ENCODE measurements around the gene CTNNA3. TPM values are rescaled to one million over a fixed set of nuclear protein-coding genes. Genes with fewer than 3 reads are reported as not detected.

Gene CTNNA3
- total and polyA plus RNA-seq, 2 donors (not counting 1 experiment from before 2014, with no cell fraction given), result not detected

DNA sequence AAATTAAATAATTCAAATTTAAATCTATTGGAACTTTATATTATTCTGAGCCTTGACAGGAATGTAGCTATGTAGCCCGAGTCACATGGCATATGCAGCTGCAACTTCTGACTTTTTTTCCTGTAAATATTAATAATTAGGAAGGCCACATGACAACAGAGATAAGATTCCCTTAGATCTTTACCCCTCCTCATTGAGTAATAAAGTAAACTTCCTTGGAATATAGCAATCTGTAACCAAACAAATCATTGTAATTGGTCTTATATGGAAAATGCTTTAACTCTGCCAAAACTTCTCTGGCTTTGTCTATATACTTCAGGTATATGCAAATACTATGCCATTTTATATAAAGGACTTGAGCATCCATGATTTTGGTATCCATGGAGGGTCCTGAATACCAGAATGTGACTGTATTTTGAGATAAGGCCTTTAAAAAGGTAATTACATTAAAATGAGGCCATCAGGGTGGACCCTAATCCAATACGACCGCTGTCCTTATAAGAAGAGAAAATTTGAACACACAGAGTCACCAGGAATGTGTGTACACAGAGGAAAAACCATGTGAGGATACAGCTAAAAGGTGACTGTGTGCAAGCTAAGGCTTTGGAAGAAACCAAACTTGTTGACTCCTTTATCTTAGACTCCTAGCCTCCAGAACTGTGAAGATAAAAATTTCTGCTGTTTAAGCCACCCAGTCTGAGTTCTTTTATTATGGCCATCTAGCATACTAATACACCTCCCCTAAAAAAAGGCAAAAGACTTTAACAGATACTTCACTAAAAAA lies 222.0 kb downstream of the CTNNA3 start:
- H2AFZ ChIP-seq (ENCODE audit: low read length), result no peak overlapping the region
- no peak overlapping the region for H3K9ac ChIP-seq (ENCODE audit: insufficient read depth, low read length)
- no peak overlapping the region for H3K27ac ChIP-seq (ENCODE audit: insufficient read depth, low read length)
- no peaks in the 10 kb centered on the region for H3K79me2 ChIP-seq (ENCODE audit: control insufficient read depth, insufficient read depth, low read length)
- no peak overlapping the region for H3K4me3 ChIP-seq (replicated peaks in 1 of 4; ENCODE audit: control extremely low read depth in 1 of 4, insufficient read depth in 1 of 4, low read depth in 3 of 4, low read length in 4 of 4)
- no peak overlapping the region for H3K4me2 ChIP-seq (ENCODE audit: extremely low read depth, insufficient read depth, low read length)
- H3K4me1 ChIP-seq (ENCODE audit: control insufficient read depth, extremely low read depth, insufficient read depth, low read length), result no peaks in the 10 kb centered on the region
- no peaks in the 10 kb centered on the region for H4K20me1 ChIP-seq (ENCODE audit: control insufficient read depth, extremely low read depth, insufficient read depth, low read length)
- no peaks in the 10 kb centered on the region for H3K36me3 ChIP-seq (ENCODE audit: control insufficient read depth, insufficient read depth, low read length)
- no peaks in the 10 kb centered on the region for H3K9me3 ChIP-seq (ENCODE audit: control insufficient read depth, insufficient read depth, low read depth, low read length)
- no peaks in the 10 kb centered on the region for H3K27me3 ChIP-seq (ENCODE audit: control insufficient read depth, insufficient read depth, low read length)
- DNase-seq (ENCODE audit: low read depth in 2 of 2), result no peak
- TF ChIP-seq, protein P1, sequence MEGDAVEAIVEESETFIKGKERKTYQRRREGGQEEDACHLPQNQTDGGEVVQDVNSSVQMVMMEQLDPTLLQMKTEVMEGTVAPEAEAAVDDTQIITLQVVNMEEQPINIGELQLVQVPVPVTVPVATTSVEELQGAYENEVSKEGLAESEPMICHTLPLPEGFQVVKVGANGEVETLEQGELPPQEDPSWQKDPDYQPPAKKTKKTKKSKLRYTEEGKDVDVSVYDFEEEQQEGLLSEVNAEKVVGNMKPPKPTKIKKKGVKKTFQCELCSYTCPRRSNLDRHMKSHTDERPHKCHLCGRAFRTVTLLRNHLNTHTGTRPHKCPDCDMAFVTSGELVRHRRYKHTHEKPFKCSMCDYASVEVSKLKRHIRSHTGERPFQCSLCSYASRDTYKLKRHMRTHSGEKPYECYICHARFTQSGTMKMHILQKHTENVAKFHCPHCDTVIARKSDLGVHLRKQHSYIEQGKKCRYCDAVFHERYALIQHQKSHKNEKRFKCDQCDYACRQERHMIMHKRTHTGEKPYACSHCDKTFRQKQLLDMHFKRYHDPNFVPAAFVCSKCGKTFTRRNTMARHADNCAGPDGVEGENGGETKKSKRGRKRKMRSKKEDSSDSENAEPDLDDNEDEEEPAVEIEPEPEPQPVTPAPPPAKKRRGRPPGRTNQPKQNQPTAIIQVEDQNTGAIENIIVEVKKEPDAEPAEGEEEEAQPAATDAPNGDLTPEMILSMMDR (conservative IDR thresholded peaks at IDR 0.05 in 1 of 2, IDR thresholded peaks at IDR 0.05 in 1 of 2; ENCODE audit: low read depth in 1 of 2, low read length in 2 of 2), result no peak
- TF ChIP-seq EZH2 (IDR thresholded peaks at IDR 0.05; ENCODE audit: low read length, missing control alignments), result no peak

DNA sequence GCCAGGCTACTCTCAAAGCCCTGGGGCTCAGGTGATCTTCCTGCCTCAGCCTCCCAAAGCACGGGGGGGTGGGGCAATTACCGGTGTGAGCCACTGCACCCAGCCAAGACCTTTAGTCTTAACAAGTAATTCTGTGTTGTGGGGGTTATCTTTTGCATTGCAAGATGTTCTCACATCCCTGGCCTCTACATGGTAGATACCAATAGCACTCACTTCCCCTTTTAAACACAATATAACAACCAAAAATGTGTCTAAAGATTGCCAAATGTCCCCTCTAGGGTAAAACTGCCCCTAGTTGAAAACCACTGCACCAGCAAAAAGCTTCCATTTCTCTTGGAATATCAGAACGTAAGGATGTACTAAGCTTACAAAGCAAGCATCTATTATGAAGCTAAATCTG lies 225.0 kb downstream of the CTNNA3 start:
- no peaks in the 10 kb centered on the region for H3K9me3 ChIP-seq (ENCODE audit: control insufficient read depth, insufficient read depth, low read depth, low read length)
- no peaks in the 10 kb centered on the region for H3K79me2 ChIP-seq (ENCODE audit: control insufficient read depth, insufficient read depth, low read length)
- H3K27me3 ChIP-seq (ENCODE audit: control insufficient read depth, insufficient read depth, low read length), result no peaks in the 10 kb centered on the region
- no peaks in the 10 kb centered on the region for H3K4me1 ChIP-seq (ENCODE audit: control insufficient read depth, extremely low read depth, insufficient read depth, low read length)
- TF ChIP-seq EZH2 (IDR thresholded peaks at IDR 0.05; ENCODE audit: low read length, missing control alignments), result no peak
- TF ChIP-seq, protein P1 (conservative IDR thresholded peaks at IDR 0.05 in 1 of 2, IDR thresholded peaks at IDR 0.05 in 1 of 2; ENCODE audit: low read depth in 1 of 2, low read length in 2 of 2), result no peak
- no peak overlapping the region for H2AFZ ChIP-seq (ENCODE audit: low read length)
- H3K4me3 ChIP-seq (replicated peaks in 1 of 4; ENCODE audit: control extremely low read depth in 1 of 4, insufficient read depth in 1 of 4, low read depth in 3 of 4, low read length in 4 of 4), result no peak overlapping the region
- no peak overlapping the region for H3K27ac ChIP-seq (ENCODE audit: insufficient read depth, low read length)
- no peaks in the 10 kb centered on the region for H3K36me3 ChIP-seq (ENCODE audit: control insufficient read depth, insufficient read depth, low read length)
- no peak for DNase-seq (ENCODE audit: low read depth in 2 of 2)
- no peak overlapping the region for H3K4me2 ChIP-seq (ENCODE audit: extremely low read depth, insufficient read depth, low read length)
- H4K20me1 ChIP-seq (ENCODE audit: control insufficient read depth, extremely low read depth, insufficient read depth, low read length), result no peaks in the 10 kb centered on the region
- no peak overlapping the region for H3K9ac ChIP-seq (ENCODE audit: insufficient read depth, low read length)

DNA sequence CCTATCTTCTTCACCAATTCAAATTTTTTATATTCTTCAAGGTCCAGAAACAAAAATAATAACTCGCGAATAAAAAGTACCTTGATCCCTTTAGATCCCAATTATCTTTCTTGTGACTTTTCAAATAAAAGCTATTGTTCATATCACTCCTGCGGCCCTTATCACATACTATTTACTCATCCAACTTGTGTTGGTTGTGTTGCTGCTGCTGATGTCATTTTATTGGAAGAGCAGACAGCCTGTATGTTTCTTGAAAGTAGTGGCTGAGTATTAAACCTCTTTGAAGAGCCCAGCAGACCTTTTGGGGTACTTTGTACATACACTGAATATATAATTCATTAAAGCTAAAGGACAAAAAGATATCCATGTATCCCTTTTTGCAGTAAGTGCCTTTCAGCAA lies 231.7 kb downstream of the CTNNA3 start:
- Histone ChIP-seq H4K20me1 (ENCODE audit: control insufficient read depth, extremely low read depth, insufficient read depth, low read length) (no peaks in the 10 kb centered on the region), H3K9ac (ENCODE audit: insufficient read depth, low read length) (no peak overlapping the region)

More for the DNA sequence above, 231.7 kb downstream of the CTNNA3 start:
- no peaks in the 10 kb centered on the region for H3K36me3 ChIP-seq (ENCODE audit: control insufficient read depth, insufficient read depth, low read length)
- H3K4me3 ChIP-seq (replicated peaks in 1 of 4; ENCODE audit: control extremely low read depth in 1 of 4, insufficient read depth in 1 of 4, low read depth in 3 of 4, low read length in 4 of 4), result no peak overlapping the region
- TF ChIP-seq, protein P1 (conservative IDR thresholded peaks at IDR 0.05 in 1 of 2, IDR thresholded peaks at IDR 0.05 in 1 of 2; ENCODE audit: low read depth in 1 of 2, low read length in 2 of 2), result no peak
- no peak for TF ChIP-seq EZH2 (IDR thresholded peaks at IDR 0.05; ENCODE audit: low read length, missing control alignments)
- no peaks in the 10 kb centered on the region for H3K4me1 ChIP-seq (ENCODE audit: control insufficient read depth, extremely low read depth, insufficient read depth, low read length)
- H3K9me3 ChIP-seq (ENCODE audit: control insufficient read depth, insufficient read depth, low read depth, low read length), result no peaks in the 10 kb centered on the region
- no peak for DNase-seq (ENCODE audit: low read depth in 2 of 2)
- H2AFZ ChIP-seq (ENCODE audit: low read length), result no peak overlapping the region
- no peaks in the 10 kb centered on the region for H3K27me3 ChIP-seq (ENCODE audit: control insufficient read depth, insufficient read depth, low read length)
- H3K27ac ChIP-seq (ENCODE audit: insufficient read depth, low read length), result no peak overlapping the region
- H3K79me2 ChIP-seq (ENCODE audit: control insufficient read depth, insufficient read depth, low read length), result no peaks in the 10 kb centered on the region
- no peak overlapping the region for H3K4me2 ChIP-seq (ENCODE audit: extremely low read depth, insufficient read depth, low read length)
